Tibial nerve (tissue), 4 donors: Measurements from ENCODE around the gene CNST. TPM values are rescaled to one million over a fixed set of nuclear protein-coding genes. Genes with fewer than 3 reads are reported as not detected.
"Not testable (repeated sequence)": the region's sequence is repeated elsewhere in the genome, so short reads cannot be mapped to it uniquely, and the experiment has no call there.

Source experiments
- DNase-seq, 2 donors: peaks; one replicate each; pipeline ENCODE4 v3.0.0-alpha.2; 2019; ENCODE audit warnings: low spot score in 2 of 2
- H3K27ac ChIP-seq, 4 donors: fragments of 200-600 bp; sonication (generic) in 3 of 4; one replicate each; pipeline ENCODE4 v1.5.1; 2017 to 2019; ENCODE audit warnings: mild to moderate bottlenecking in 1 of 4
- H3K27me3 ChIP-seq, 2 donors: fragments of 200-600 bp; sonication (generic) in 1 of 2; one replicate each; pipeline versions ENCODE4 v1.5.1 to v1.6.0; 2017 to 2019
- H3K36me3 ChIP-seq, 3 donors: fragments of 200-600 bp; sonication (generic); one replicate each; pipeline ENCODE4 v1.5.1; 2018 to 2019
- H3K4me1 ChIP-seq, 4 donors: fragments of 200-600 bp; sonication (generic) in 3 of 4; one replicate each; pipeline ENCODE4 v1.5.1; 2017 to 2019
- H3K4me3 ChIP-seq, 4 donors: fragments of 200-600 bp; sonication (generic) in 3 of 4; one replicate each; pipeline ENCODE4 v1.5.1; 2017 to 2019; ENCODE audit warnings: mild to moderate bottlenecking in 1 of 4, moderate library complexity in 1 of 4
- H3K9me3 ChIP-seq, 4 donors: fragments of 200-600 bp; sonication (generic) in 3 of 4; one replicate each; pipeline ENCODE4 v1.5.1; 2017 to 2019
- CTCF ChIP-seq, 5 experiments: fragments of 200-600 bp in 3 of 5; fragments of 450-650 bp in 2 of 5; sonication (generic) in 3 of 5; IDR thresholded peaks; one replicate each; pipeline ENCODE4 v1.5.1; 2016 to 2019; ENCODE audit warnings: antibody characterized with exemption in 5 of 5, mild to moderate bottlenecking in 3 of 5, moderate library complexity in 2 of 5
- EP300 ChIP-seq, 2 donors: sonication (generic); formaldehyde crosslinking; IDR thresholded peaks; one replicate each; pipeline ENCODE4 v1.6.1; 2017; ENCODE audit warnings: antibody characterized with exemption in 2 of 2, mild to moderate bottlenecking in 1 of 2
- POLR2A ChIP-seq, 2 donors: fragments of 450-650 bp; IDR thresholded peaks; one replicate each; pipeline ENCODE4 v1.6.1; 2017; ENCODE audit warnings: antibody characterized with exemption in 2 of 2, mild to moderate bottlenecking in 2 of 2, moderate library complexity in 2 of 2
- WGBS, 2 donors: methylation state at CpG; one replicate each; pipeline ENCODE4 v1.1.5; 2018; 5-methylcytosine and 5-hydroxymethylcytosine counted together
- total RNA-seq, 4 donors: library from RNA; depleted of rRNA; stranded (reverse); fragments of >200 nt; gene quantifications; one replicate each; pipeline ENCODE4 v1.1.0, GENCODE V29; 2016

Gene CNST
- total RNA-seq, 4 donors from 2014 or later = 16.5 to 20.3 (median 17.9) TPM

GRCh38 chr1:246631426-246631825, 65.2 kb downstream of the CNST start:
- Histone ChIP-seq H3K27ac (no peak overlapping the region), H3K9me3 (no peaks in the 10 kb centered on the region), H3K27me3 (no peaks in the 10 kb centered on the region), H3K36me3 (peaks cover 0 to 41% (median 0%) of the 10 kb centered on the region in 3 donors), H3K4me1 (no peaks in the 10 kb centered on the region), H3K4me3 (no peak overlapping the region)
- no peak for DNase-seq
- 57 to 71% methylated on average over 1 of the region's 1 CpG for WGBS, 2 donors
- TF ChIP-seq CTCF (IDR thresholded peaks at IDR 0.05) = no peak
- no peak for TF ChIP-seq EP300 (IDR thresholded peaks at IDR 0.05)
- no peak for TF ChIP-seq POLR2A (IDR thresholded peaks at IDR 0.05)

- Histone ChIP-seq H3K4me1 (no peaks in the 10 kb centered on the region), H3K36me3 (peaks cover 0 to 41% (median 0%) of the 10 kb centered on the region in 3 donors), H3K27me3 (no peaks in the 10 kb centered on the region), H3K9me3 (no peaks in the 10 kb centered on the region), H3K27ac (no peak overlapping the region), H3K4me3 (no peak overlapping the region)
- no peak for TF ChIP-seq POLR2A (IDR thresholded peaks at IDR 0.05)
- TF ChIP-seq CTCF (IDR thresholded peaks at IDR 0.05) = no peak
- no peak for TF ChIP-seq EP300 (IDR thresholded peaks at IDR 0.05)
- WGBS, 2 donors = 86 to 88% methylated on average over 13 of the region's 13 CpGs
- DNase-seq = no peak
These were observed 66.3 kb downstream of the CNST start for GRCh38 chr1:246632281-246633168.

- WGBS, 2 donors = 89 to 93% methylated on average over 20 to 26 of the region's 26 CpGs
- H3K4me3 ChIP-seq, H3K9me3 ChIP-seq, DNase-seq, H3K27ac ChIP-seq, H3K27me3 ChIP-seq, H3K4me1 ChIP-seq: not testable (repeated sequence)
- H3K36me3 ChIP-seq = peaks cover 0 to 30% (median 0%) of the 10 kb centered on the region in 3 donors
These were observed 68.4 kb downstream of the CNST start for GRCh38 chr1:246634659-246635058.

GRCh38 chr1:246638941-246639655, 72.8 kb downstream of the CNST start:
- H3K36me3 ChIP-seq = peaks cover 0 to 42% (median 2%) of the 10 kb centered on the region in 3 donors
- WGBS, 2 donors = 92 to 95% methylated on average over 16 of the region's 16 CpGs

GRCh38 chr1:246639732-246640131, 73.5 kb downstream of the CNST start:
- no peaks in the 10 kb centered on the region for H3K9me3 ChIP-seq
- H3K4me3 ChIP-seq = no peak overlapping the region
- TF ChIP-seq EP300 (IDR thresholded peaks at IDR 0.05) (no peak), CTCF (IDR thresholded peaks at IDR 0.05) (no peak), POLR2A (IDR thresholded peaks at IDR 0.05) (no peak)
- H3K4me1 ChIP-seq = peaks cover 0 to 8% (median 0%) of the 10 kb centered on the region in 4 donors
- no peak for DNase-seq
- H3K27ac ChIP-seq = peak overlapping the region in 1 of 4 donors; percentile 59
- H3K27me3 ChIP-seq = no peaks in the 10 kb centered on the region
- peaks cover 0 to 41% (median 2%) of the 10 kb centered on the region in 3 donors for H3K36me3 ChIP-seq
- WGBS, 2 donors = 81 to 85% methylated on average over 9 of the region's 9 CpGs

More at GRCh38 chr1:246638941-246639655, 72.8 kb downstream of the CNST start:
- DNase-seq = no peak
- Histone ChIP-seq H3K4me1 (peaks cover 0 to 8% (median 0%) of the 10 kb centered on the region in 4 donors), H3K27ac (peak overlapping the region in 1 of 4 donors; percentile 59), H3K4me3 (no peak overlapping the region), H3K27me3 (no peaks in the 10 kb centered on the region), H3K9me3 (no peaks in the 10 kb centered on the region)
- TF ChIP-seq CTCF (IDR thresholded peaks at IDR 0.05) = no peak
- no peak for TF ChIP-seq POLR2A (IDR thresholded peaks at IDR 0.05)
- TF ChIP-seq EP300 (IDR thresholded peaks at IDR 0.05) = no peak
